HepG2 (cell line): ENCODE measurements around the gene CBL.

Experiments
- AGO2 ChIP-seq: fragments of 200-400 bp; formaldehyde crosslinking; optimal IDR thresholded peaks from 2 replicates; pipeline ENCODE3; 2017; ENCODE audit warnings: mild to moderate bottlenecking, low read depth, low read length, moderate library complexity
- ARNT2 ChIP-seq: sonication (generic); formaldehyde crosslinking; IDR thresholded peaks from 2 replicates; pipeline ENCODE4 v1.8.0; 2022; ENCODE audit warnings: mild to moderate bottlenecking, low read depth, missing genetic modification reagents, moderate library complexity
- NFE2L1 ChIP-seq: sonication (generic); formaldehyde crosslinking; IDR thresholded peaks from 2 replicates; pipeline ENCODE4 v1.4.0; 2020; ENCODE audit warnings: missing genetic modification reagents, mild to moderate bottlenecking, borderline replicate concordance

DNA sequence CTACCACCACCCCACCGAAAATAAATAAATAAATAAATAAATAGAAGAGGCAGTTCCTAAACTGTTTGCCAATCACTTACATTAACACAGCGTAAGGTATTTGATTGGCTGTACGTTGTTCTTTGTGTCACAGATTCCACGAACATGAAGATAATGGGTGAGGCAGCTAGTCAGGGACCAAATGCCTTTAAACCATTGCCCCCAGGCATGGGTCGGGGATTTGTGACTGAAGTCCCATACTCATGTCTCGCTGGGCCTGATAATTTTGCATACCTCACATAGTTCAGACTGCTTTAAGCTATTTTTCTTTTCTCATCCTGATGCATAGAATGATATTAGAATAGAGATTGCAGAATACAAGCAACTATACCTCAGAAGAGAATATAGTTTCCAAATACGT is 3.6 kb upstream of the CBL start:
- TF ChIP-seq ARNT2 (CRISPR knock-in tag) (no peak), NFE2L1 (CRISPR knock-in tag) (no peak), AGO2 (no peak)
